Right renal cortex interstitium (tissue), 3 donors: Measurements from ENCODE around the gene LIX1L. TPM values are rescaled to one million over a fixed set of nuclear protein-coding genes. Genes with fewer than 3 reads are reported as not detected.

Source experiments
- DNase-seq, 3 donors: peaks; one replicate each; pipeline ENCODE4 v3.0.0-alpha.2; 2013; ENCODE audit warnings: low read depth in 3 of 3, low spot score in 2 of 3
- polyA plus RNA-seq, 3 donors: library from polyadenylated mRNA; unstranded; fragments of 120-200 nt; gene quantifications; one replicate each; pipeline ENCODE4 v1.2.1, GENCODE V29; 2013; ENCODE audit not compliant: insufficient read length in 3 of 3

LIX1L gene
- polyA plus RNA-seq, 3 donors, result 24.3 to 26.2 (median 25.3) TPM

DNA sequence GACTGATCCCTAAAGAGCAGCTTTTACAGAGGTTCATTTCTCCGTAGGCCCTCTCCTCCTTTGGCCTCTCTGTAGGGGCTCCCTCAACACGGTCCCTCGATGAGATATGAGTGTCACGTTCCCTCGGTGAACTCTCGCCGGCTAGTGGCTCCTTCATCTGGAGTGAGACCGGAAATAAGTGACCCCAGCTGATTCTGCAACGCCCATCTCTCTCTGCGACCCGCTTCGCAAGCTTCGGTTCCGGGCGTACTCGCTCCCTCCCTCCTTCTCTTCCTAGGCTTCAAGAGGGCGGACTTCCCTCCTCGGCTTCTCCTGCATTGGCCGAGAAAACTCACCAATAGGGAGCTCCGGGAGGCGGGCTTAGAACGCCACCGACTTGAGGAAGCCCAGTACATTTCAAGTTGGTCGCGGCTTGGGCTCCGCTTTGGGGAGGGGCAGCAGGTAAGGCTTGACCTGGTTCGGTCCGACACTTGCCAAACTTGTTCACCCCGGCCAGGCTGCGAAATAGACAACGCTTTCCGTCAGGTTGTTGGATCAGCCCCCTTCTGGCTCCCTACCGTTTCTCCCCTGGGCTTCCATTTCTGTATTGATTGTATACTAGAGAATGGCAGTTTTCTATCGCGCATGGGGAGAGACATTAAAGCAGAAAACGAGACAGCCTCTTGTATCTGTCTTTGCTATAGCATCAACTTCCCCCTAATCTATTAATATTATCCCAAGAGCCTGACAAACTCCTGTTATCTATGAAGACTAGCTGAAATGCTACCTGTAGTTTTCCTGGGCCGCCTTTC, 6.7 kb upstream of the LIX1L start, which contains the start of the genes ANKRD34A and POLR3GL:
Gene ANKRD34A (minus strand): TSS at position 248 of the 791 bp plus-strand sequence. CDS start 2,816 bp downstream, outside the sequence.
Gene POLR3GL (plus strand): TSS at position 363 of the 791 bp plus-strand sequence. CDS start 10,176 bp downstream, outside the sequence.
- peak; percentile 87 to 94 (median 92) for DNase-seq

DNA sequence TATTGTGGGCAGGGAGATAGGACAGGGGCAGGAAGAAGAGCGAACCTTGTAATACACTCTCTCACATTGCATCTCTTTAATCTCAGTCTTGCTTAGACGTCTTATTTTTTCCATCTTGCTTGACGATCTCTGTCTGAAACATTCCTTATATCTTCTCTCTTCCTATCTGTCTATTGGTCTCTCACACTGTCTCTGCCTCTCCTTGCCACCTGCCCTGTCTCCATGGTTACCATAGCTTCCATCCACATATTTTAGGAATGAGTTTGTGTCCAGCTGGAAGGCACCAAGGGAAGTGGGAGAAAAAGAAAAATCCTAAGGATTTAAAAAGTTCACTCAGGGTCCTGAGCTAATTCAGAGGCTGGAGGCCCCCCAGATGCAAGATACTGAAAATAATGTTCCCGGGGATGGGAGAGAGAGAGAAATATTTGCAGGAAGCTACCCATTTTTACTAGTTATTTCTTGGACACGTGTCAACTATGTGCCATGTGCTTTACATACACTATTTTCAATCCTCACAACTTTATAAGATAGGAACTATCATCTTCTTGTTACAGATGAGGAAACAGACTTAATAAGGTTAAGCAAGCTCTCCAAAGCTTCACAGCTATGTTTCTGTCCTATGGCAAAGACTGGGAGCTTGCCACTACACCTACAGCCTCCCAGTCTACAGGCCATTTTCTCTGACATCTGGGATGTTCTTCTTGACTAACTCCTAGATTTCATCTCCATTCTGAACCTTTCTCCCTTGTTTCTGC, 5.6 kb upstream of the LIX1L start:
- DNase-seq, result no peak

- DNase-seq, result no peak
Observed at GRCh38 chr1:145962157-145963102, 4.6 kb upstream of the LIX1L start.

DNA sequence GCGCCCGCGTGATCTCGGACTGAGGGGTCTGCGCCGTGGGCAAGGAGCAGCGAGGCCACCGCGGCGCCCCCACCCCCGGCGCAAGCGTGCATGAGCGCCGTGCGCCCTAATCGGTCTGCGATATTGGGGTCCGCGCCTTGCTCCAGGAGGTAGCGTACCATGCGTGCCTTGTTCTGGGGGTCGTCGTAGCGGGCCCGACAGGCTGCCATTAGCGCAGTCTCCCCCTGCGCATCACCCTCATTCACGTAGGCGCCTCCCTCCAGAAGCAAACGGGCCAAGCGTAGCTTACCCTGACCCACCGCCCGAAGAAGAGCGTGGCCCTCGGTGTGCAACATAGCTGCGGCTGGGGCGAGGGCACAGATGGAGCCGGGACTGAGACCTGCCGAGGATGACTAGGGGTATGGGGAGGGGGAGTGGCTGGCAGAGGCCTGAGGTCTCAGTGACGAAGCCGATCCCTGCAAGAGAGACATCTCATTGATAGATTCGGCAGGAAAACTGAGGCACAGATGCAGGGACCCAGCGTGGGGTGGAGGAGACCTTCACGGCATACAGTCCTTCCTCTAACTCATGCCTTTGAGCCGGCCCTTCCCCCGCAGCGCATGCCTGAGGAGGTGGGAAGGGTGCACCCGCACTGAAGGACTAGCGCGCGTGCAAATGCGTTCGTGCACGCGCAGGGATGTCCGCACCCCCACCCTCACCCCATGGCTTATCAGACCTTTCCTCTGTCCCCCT, 3.8 kb upstream of the LIX1L start:
- no peak for DNase-seq

DNA sequence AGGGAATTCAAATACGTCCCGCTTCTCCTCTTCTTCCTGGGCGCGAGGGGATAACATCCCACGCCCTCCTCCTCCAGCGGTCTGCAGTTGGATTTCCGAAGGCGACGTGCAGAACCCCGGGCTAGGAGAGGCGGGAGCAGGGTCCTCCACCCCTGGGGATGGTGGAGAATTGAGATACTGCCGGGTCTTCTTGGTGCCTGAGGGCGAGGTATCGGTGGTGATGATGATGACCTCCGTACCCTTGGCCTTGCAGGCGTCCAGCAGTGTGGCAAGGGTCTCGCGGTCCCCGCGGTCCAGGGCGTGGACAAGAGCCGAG, 3.2 kb upstream of the LIX1L start:
- no peak for DNase-seq

DNA sequence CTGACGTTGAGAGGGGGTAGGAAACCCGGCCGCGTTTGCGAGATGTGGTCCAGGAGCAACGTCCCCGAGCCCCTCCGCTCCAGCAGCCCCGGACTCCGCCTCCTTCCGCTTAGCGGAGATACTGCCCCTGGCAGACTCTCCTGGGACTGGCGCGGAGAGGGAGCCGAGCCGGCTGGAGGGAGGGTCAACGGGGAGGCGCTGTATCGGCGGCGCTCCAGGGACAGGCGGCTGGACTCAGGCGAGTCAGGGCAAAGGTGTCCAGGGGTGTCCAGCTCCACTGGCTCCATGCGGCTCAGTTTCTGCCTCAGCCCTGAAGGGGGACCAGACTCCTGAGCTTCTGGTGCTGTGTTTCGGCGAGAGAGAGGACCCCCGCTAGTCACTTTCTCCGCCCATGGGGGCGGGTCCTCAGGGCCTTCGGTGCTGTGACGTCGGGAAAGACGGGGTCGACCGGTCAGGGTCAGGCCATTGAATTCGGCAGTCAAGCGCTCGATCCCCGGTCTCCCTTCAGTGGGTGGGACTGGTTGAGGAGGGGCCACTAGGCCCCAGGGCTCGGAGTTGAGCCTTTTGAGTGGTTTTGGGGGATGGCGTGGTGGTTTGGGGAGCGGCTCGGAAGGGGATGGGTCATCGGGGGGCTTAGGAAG, 2.8 kb upstream of the LIX1L start:
- peak; percentile 74 to 76 (median 74) for DNase-seq

- no peak for DNase-seq
Observed at GRCh38 chr1:145959957-145960467, 2.2 kb upstream of the LIX1L start.

DNA sequence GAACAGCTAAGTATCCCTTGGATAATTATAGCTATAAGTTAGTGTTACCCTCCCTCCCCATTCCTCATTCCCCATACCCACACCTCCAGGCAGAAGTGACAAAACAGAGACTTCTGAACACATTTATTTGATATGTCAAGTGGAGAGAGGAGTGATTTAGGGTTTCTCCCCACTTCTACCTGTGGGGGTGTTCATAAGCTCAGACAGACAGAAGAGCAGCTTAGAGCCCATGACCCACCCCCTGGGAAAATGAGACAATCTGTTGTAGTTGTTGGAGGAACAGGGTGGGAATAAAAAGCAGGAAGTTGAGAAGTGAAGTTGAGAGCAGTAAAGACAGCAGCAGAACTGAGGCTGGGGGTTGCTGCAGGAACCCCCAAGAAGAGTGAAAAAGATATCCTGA, 1.5 kb upstream of the LIX1L start:
- no peak for DNase-seq

DNA sequence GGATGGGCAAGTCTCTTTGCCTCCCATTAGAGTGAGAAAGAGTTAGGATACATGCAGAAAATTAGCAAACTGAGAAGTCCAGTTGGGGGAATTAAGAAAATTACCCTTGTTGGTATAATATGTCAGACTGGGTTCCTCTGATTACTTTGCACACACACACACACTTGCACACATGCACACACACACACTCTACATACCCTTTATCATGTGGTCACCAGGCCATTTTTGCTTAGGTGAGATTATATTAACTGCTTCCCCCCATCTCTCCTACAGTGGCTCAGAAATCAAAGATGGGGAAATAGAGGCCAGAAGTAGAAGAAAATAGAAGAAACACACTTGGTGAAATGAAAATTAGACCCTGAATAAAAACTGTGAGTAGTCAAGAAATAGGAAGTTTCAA, 917 bp upstream of the LIX1L start:
- DNase-seq, result no peak

DNA sequence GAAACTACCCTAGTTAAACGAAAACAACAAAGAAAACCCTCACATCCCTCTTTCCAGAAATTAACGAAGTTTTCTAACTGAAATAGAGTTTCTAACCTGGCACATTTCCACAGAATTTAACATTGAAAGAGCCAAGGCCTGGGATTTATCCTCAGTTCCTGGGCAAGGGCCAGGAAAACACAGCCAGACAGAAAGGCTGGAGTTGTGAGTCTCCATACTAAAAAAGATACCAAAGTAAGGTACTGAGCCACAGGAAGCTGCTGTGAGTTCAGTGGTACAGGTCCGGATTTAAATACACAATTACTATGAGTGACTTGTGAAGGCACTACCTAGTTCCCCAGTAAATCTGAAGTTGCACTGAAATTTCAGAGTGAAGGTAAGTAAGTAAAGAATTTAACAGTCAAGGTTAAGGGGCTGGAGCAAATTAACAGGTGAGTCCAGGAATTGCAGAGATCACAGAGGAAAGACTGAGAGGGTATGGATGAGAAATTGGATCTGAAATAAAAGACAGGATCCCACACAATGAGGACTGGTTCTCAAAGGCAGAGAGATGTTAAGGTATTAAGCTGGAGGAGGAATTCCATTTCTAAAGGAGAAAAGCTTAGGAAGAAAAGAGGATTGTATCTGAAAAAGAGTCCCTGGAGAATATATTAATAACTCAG, 905 bp downstream of the LIX1L start:
- no peak for DNase-seq

- DNase-seq, result no peak
Observed at GRCh38 chr1:145956361-145956760, 1.5 kb downstream of the LIX1L start.

DNA sequence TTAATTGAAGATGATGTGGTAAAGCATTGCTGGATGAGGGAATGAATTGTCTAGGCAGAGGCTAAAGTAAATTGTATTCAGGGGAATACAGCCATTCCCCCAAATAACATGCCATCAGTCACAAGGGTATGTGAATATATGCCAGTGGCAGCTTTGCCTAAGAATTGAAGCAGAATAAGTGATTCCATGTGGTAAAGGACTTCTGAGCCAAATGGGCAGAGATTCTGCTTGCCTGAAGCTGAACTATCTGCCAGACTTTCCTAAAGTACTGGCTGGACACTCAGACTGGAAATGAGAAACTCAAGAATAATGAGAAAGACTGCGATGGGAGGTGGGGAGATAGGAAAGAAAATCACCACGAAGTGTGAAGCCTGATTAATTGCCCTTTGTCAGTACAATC, 2.4 kb downstream of the LIX1L start:
- no peak for DNase-seq

DNA sequence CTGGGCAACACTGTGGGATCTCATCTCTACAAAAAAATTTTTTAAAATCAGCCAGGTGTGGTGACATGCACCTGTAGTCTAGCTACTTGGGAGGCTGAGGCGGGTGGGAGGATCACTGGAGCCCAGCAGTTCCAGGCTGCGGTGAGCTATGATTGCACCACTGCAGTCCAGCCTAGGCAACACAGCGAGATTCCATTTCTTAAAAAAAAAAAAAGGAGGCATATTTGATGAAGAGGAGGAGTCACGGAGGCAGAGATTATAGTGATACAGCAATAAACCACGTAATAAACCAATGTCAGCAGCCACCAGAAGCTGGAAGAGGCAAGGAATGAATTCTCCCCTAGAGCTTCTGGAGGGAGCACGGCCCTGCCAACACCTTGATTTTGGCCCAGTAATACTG, 4.0 kb downstream of the LIX1L start:
- no peak for DNase-seq

DNA sequence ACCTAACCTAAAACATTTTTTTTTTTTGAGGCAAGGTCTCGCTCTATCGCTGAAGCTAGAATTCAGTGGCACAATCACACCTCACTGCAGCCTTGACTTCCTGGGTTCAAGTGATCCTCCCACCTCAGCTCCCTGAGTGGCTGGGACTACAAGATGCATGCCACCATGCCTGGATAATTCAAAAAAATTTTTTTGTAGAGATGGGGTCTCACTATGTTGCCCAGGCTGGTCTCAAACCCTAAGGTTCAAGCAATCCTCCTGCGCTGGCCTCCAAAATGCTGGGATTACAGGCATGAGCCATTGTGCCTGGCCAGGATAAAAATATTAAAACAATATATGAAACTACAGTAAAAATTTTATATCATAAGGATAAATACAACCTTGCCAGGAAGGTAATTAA, 4.9 kb downstream of the LIX1L start:
- DNase-seq, result no peak

DNA sequence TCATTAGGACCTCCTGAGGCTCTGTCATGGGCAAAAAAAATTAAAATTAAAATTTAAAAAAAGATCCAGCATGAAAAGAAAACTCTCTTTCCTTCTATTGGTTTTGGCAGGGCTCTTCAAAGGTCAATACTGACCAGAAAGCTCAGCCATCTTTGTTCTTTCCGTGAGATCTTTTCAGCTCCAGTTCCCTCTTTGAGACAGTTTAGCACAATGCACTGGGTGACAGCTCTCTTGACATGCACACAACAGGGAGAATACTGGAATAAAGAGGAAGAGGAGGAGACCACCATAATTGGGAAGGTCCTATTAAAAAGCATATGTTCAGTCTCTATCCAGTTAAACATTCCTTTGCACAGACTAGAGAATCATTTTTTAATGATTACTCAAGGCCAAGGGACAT, 6.3 kb downstream of the LIX1L start:
- DNase-seq, result no peak

GRCh38 chr1:145949219-145949618, 8.6 kb downstream of the LIX1L start:
- no peak for DNase-seq

DNA sequence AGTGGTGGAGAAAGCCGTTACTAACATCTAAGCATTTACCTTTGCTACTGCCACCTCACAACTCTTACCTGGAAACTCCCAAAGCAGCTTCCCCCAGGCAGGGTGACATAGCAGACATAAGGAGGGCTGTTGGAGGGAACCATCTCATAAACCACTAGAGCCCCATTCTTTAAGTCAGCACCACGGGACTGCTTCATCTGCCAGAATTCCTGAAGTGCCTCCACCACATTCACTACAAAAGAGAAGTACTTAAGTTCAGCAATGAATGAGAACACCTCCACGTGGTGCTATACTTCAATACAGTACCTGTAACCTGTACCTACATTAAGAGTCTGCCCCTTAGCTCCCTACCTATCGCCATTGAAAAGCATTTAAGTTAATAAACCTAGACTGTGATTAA, 10.3 kb downstream of the LIX1L start:
- no peak for DNase-seq

DNA sequence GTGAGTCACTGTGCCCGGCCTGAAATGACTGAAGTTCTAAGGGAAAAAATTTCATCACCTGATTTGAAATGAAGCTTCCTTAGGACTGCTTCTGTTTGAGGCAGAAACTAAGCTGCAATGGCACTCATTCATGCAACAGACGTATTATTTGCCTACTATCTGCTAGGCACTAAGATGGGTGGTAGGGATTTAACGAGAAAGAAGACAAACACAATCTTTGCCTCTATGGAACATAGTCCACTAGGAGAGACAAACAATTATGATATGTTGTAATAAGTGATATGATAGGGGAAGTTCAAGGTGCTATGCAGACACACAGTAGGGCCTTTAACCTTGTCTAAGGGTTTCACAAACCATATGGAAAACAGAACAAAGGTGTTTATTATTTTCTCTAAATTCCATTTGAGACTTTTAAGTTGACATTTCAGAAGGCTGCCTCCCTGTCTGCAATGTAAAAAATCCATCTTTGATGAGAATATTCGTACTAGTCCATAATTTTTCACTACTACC, 11.3 kb downstream of the LIX1L start:
- DNase-seq, result no peak

- no peak for DNase-seq
Observed at GRCh38 chr1:145944532-145944931, 13.3 kb downstream of the LIX1L start.
